SW 1271 (cell line): ENCODE results near the gene PDPR.
"Not testable (repeated sequence)": the region's sequence is repeated elsewhere in the genome, so short reads cannot be mapped to it uniquely, and the experiment has no call there.

Experiments
- DNase-seq, 2 experiments: peaks; one replicate each; lab custom pipeline; 2025; lab: John Stamatoyannopoulos, UW

The PDPR gene

GRCh38 chr16:70162041-70162451 lies 47.9 kb downstream of the PDPR start:
- DNase-seq, result peak in 1 of 2 experiments; percentile 18

- no peak for DNase-seq
These were observed 49.5 kb downstream of the PDPR start for GRCh38 chr16:70163596-70163995.

- not testable (repeated sequence) for DNase-seq
These were observed 52.6 kb downstream of the PDPR start for GRCh38 chr16:70166688-70167087.

DNA sequence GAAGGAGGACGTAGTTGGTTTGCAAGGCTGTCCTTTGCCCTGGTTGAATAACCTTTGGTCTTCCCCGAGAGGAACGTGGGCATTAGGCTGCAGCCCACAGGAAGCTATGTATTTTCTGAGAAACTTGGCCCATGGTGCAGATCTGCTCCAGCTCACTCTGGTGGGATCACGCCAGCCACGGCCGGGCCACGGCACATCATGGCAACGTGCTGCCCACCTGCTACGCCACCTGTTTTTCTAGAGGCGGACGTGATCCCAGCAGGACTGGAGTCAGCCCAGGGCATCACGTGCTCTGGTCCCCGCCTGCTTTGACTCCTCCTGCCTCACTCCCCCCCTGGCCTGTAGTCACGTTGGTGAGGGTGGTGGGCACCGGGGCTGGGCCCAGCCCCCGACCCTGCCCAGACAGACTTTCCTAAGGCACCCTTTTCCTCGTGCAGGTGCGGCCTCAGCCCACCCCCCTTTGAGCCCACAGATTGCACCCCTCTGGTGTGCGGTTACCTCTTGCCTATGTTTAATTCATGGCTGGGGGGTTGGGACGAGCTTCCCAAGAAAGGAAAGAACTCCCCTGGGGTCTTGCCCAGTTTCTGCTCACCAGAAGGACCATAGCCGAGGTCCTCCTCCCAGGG lies 59.2 kb downstream of the PDPR start, which contains the start of gene CLEC18C:
TSS of gene CLEC18C (plus strand) at position 576 of the 626 bp plus-strand sequence. CDS start 492 bp downstream, outside the sequence.
- not testable (repeated sequence) for DNase-seq

- DNase-seq, result not testable (repeated sequence)
These were observed 59.8 kb downstream of the PDPR start for GRCh38 chr16:70173916-70174315.

DNA sequence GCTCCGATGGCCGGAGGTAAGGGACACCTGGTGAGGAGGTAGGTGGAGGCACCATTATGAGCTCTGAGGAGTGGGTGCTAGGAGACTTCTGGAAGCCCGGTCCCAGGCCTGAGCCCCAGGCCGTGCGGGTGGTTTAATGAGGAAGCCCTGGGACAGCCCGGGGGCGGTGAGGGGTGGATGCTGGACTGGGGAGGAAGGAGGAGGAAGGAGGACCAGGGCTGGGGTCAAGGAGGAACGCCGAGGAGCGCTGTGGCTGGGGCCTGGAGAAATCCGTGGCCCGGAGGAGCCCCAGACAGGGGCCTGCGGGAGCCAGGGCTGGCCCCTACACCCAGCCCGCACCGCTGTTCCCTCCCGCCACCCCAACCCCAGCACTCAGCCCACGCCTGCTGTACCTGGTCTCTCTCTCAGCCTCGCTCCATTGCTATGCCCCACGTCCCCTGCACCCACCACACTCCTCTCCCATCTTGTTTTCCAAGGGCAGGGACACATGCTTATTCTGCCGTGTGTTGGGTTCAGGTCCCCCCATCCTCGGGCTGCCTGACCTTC lies 60.3 kb downstream of the PDPR start:
- not testable (repeated sequence) for DNase-seq

- DNase-seq, result not testable (repeated sequence)
These were observed 73.9 kb downstream of the PDPR start for GRCh38 chr16:70187858-70188607.

- DNase-seq, result not testable (repeated sequence)
These were observed 74.4 kb downstream of the PDPR start for GRCh38 chr16:70188608-70188915.

DNA sequence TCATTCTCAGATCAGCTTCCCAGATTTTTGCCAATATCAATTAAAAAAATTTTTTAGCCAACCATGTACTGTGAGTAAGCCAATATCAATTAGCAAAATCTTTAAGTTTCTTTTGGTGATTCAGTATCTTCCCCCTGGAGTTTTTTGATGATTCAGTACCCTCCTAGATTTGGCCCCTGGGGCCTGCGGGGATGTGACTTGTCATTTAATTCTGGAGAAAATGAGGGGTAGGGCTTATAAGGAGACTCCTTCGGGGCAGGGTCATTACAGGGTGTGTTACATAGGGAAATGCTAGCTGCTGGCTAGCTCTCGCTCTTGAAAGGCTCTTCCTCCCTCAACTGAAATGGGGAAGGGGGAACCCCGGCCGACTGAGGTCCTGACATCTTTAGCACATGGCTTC lies 76.4 kb downstream of the PDPR start:
- not testable (repeated sequence) for DNase-seq

DNA sequence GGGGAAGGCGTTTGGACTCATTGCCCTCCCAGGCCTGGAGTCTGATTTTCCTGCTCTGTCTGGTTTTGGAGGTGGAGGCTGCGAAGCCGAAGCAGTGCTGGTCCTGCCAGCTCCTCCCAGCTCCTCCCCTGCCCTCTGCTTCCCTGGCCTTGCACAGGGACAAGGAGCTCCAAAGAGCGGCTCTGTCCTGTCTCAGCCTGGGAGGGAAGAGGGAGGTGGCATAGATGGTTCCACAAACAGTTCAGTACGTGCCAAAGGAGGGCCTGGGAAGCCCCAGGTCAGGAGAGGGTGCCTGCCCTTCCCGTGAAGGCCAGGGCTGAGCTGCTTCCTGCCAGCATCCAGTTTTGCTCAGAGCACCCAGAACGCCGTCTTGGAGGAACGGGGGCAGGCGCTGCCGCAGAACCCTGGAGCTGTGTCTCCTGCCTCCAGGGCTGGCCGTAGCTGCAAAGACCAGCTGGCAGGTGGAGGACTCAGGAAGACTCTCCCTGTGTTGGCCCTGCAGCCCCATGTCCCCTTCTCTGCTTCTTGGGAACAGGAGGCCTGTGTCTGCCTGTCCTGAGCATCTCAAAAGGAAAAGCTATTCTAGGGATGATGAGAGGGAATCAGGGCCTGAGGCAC lies 82.7 kb downstream of the PDPR start:
- DNase-seq, result not testable (repeated sequence)

- DNase-seq, result not testable (repeated sequence)
These were observed 83.5 kb downstream of the PDPR start for GRCh38 chr16:70197611-70198010.

GRCh38 chr16:70198230-70198629 lies 84.1 kb downstream of the PDPR start:
- DNase-seq, result not testable (repeated sequence)

- not testable (repeated sequence) for DNase-seq
These were observed 84.5 kb downstream of the PDPR start for GRCh38 chr16:70198666-70199065.

GRCh38 chr16:70199170-70199569 lies 85.0 kb downstream of the PDPR start:
- not testable (repeated sequence) for DNase-seq

- DNase-seq, result not testable (repeated sequence)
These were observed 85.9 kb downstream of the PDPR start for GRCh38 chr16:70200063-70200462.

DNA sequence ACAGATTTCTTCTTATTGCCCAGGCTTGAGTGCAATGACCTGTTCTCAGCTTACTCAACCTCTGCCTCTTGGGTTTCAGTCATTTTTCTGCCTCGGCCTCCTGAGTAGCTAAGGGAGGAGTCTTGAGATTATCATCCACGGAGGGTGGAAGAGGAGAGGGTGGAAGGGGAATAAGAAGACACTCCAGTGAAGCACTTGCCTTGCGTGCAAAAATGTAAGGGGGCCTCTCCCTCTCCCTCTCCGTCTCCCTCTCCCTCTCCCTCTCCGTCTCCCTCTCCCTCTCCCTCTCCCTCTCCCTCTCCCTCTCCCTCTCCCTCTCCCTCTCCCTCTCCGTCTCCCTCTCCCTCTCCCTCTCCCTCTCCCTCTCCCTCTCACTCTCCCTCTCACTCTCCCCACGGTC lies 89.4 kb downstream of the PDPR start:
- DNase-seq, result not testable (repeated sequence)

GRCh38 chr16:70204010-70204409 lies 89.9 kb downstream of the PDPR start:
- DNase-seq, result not testable (repeated sequence)

GRCh38 chr16:70204668-70205405 lies 90.7 kb downstream of the PDPR start:
- DNase-seq, result not testable (repeated sequence)

DNA sequence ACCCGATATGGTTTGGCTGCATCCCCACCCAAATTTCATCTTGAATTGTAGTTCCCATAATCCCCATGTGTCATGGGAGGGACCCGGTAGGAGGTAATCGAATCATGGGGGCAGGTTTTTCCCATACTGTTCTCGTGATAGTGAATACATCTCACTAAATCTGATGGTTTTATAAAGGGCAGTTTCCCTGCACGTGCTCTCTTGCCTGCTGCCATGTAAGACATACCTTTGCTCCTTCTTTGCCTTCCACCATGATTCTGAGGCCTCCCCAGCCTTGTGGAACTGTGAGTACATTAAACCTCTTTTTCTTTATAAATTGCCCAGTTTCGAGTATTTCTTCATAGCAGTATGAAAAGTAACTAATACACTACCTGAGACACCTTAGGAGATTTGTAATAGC lies 92.2 kb downstream of the PDPR start:
- DNase-seq, result not testable (repeated sequence)
